GM12875 (cell line): Measurements from ENCODE around the gene NLRP3.

ENCODE experiments used
- H3K4me3 ChIP-seq: one replicate; pipeline ENCODE4 v1.5.1; 2011; ENCODE audit warnings: low read depth, low read length, control low read depth
- CTCF ChIP-seq: IDR thresholded peaks from 2 replicates; pipeline ENCODE4 v1.5.1; 2011; ENCODE audit warnings: low read depth, mild to moderate bottlenecking, control low read depth, inconsistent platforms, low read length, moderate library complexity, borderline replicate concordance; ENCODE audit not compliant: insufficient read depth

NLRP3 gene

GRCh38 chr1:247442164-247442563 is 26.2 kb downstream of the NLRP3 start:
- TF ChIP-seq CTCF, result no peak
- H3K4me3 ChIP-seq, result no peak overlapping the region

- H3K4me3 ChIP-seq, result no peak overlapping the region
- TF ChIP-seq CTCF, result no peak
These were observed 27.7 kb downstream of the NLRP3 start for GRCh38 chr1:247443641-247444040.

GRCh38 chr1:247444571-247444970 is 28.6 kb downstream of the NLRP3 start:
- no peak for TF ChIP-seq CTCF

GRCh38 chr1:247445526-247446356 is 29.8 kb downstream of the NLRP3 start:
- TF ChIP-seq CTCF, result no peak
- H3K4me3 ChIP-seq, result no peak overlapping the region

More at GRCh38 chr1:247444571-247444970, 28.6 kb downstream of the NLRP3 start:
- no peak overlapping the region for H3K4me3 ChIP-seq

- TF ChIP-seq CTCF, result no peak
- no peak overlapping the region for H3K4me3 ChIP-seq
These were observed 31.4 kb downstream of the NLRP3 start for GRCh38 chr1:247447162-247447909.

- H3K4me3 ChIP-seq, result no peak overlapping the region
- TF ChIP-seq CTCF, result no peak
These were observed 32.3 kb downstream of the NLRP3 start for GRCh38 chr1:247448107-247448791.
